ENCODE data around the gene DPF3.

The DPF3 gene

GRCh38 chr14:72745546-72745945 is 148.4 kb downstream of the DPF3 start:
- Mint-ChIP-seq H3K27ac (no peak overlapping the region), H3K36me3 (ENCODE audit: low read depth) (no peaks in the 10 kb centered on the region)
- intact Hi-C loops (cut with micrococcal nuclease) = no loop called here

GRCh38 chr14:72744416-72745120 is 149.3 kb downstream of the DPF3 start:
- H3K4me3 Mint-ChIP-seq = no peak overlapping the region
- H3K27me3 Mint-ChIP-seq = peaks cover under 1% of the 10 kb centered on the region
- intact Hi-C loops (cut with micrococcal nuclease) = no loop called here
- H3K9me3 Mint-ChIP-seq = peaks cover 7% of the 10 kb centered on the region
- H3K4me1 Mint-ChIP-seq (ENCODE audit: low read depth) = no peaks in the 10 kb centered on the region
- H3K27ac Mint-ChIP-seq = no peak overlapping the region
- H3K36me3 Mint-ChIP-seq (ENCODE audit: low read depth) = no peaks in the 10 kb centered on the region

More at GRCh38 chr14:72745546-72745945, 148.4 kb downstream of the DPF3 start:
- H3K4me3 Mint-ChIP-seq = no peak overlapping the region
- H3K27me3 Mint-ChIP-seq = peaks cover 1% of the 10 kb centered on the region
- H3K4me1 Mint-ChIP-seq (ENCODE audit: low read depth) = no peaks in the 10 kb centered on the region
- peaks cover 7% of the 10 kb centered on the region for H3K9me3 Mint-ChIP-seq

GRCh38 chr14:72743626-72744025 is 150.3 kb downstream of the DPF3 start:
- H3K4me1 Mint-ChIP-seq (ENCODE audit: low read depth) = no peaks in the 10 kb centered on the region
- H3K36me3 Mint-ChIP-seq (ENCODE audit: low read depth) = no peaks in the 10 kb centered on the region
- H3K9me3 Mint-ChIP-seq = peaks cover 7% of the 10 kb centered on the region
- H3K4me3 Mint-ChIP-seq = no peak overlapping the region
- intact Hi-C loops (cut with micrococcal nuclease) = no loop called here
- H3K27me3 Mint-ChIP-seq = no peaks in the 10 kb centered on the region
- H3K27ac Mint-ChIP-seq = no peak overlapping the region

- Mint-ChIP-seq H3K9me3 (no peaks in the 10 kb centered on the region), H3K36me3 (ENCODE audit: low read depth) (no peaks in the 10 kb centered on the region), H3K27me3 (no peaks in the 10 kb centered on the region), H3K4me3 (no peak overlapping the region), H3K4me1 (ENCODE audit: low read depth) (no peaks in the 10 kb centered on the region), H3K27ac (no peak overlapping the region)
- intact Hi-C loops (cut with micrococcal nuclease) = no loop called here
Observed at GRCh38 chr14:72742838-72743195, 151.1 kb downstream of the DPF3 start.

GRCh38 chr14:72742118-72742837 is 151.6 kb downstream of the DPF3 start:
- Mint-ChIP-seq H3K36me3 (ENCODE audit: low read depth) (no peaks in the 10 kb centered on the region), H3K9me3 (no peaks in the 10 kb centered on the region), H3K27me3 (no peaks in the 10 kb centered on the region), H3K27ac (no peak overlapping the region), H3K4me3 (no peak overlapping the region), H3K4me1 (ENCODE audit: low read depth) (no peaks in the 10 kb centered on the region)
- intact Hi-C loops (cut with micrococcal nuclease) = no loop called here

DNA sequence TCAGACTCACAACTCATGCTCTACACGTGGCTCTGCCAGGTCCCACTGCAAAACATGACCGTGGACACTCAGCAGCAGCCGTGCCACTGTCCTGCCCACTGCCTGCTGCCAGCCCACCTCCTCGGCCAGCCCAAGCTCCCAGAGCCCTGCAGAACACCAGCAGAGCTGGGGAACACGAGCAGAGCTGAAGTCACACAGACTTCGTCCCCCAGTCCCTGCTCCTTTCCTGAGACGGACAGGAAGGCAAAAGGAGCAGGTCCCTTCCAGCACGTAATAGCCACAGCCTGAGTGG is 152.1 kb downstream of the DPF3 start:
- H3K36me3 Mint-ChIP-seq (ENCODE audit: low read depth) = no peaks in the 10 kb centered on the region
- no peaks in the 10 kb centered on the region for H3K9me3 Mint-ChIP-seq
- no peak overlapping the region for H3K4me3 Mint-ChIP-seq
- intact Hi-C loops (cut with micrococcal nuclease) = no loop called here
- H3K27me3 Mint-ChIP-seq = peaks cover 3% of the 10 kb centered on the region
- H3K27ac Mint-ChIP-seq = no peak overlapping the region
- no peaks in the 10 kb centered on the region for H3K4me1 Mint-ChIP-seq (ENCODE audit: low read depth)

DNA sequence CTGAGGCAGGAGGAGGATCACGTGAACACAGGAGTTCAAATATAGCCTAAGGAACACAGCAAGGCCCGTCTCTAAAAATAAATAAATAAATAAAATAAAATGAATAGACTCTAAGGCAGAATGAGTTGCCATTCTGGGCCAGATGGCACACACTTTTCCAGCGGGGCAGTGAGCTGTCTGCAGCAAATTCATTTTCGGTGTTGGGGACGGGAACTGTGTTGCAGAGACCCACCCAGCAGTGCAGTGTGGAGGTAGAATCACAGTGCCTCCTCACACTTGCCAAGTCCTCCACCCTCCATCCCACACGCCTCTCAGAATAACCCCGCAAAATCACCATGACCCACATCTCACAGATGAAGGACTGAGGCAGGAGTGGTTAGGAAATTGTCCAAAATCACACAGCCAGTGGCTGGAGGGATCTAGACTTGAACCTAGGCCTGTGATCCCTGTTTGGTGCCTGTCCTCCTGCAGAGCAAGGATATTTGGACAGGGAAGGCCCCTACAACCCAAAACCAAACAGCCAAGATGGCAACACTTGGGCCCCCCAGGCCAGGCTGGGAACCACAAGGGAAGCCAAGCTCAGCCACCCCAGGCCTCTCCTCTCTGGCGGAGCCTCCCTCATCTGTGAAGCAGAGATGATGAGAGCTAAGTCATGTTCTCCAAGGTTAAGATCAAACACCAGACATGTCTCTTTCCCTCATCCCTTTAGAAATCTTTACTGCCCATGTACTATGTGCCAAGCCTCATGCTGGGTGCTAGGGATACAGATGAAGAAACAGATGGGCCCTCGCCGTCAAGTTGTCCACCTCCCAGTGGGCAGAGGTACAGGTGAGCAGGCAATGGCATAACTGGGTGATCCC is 152.7 kb downstream of the DPF3 start:
- Mint-ChIP-seq H3K36me3 (ENCODE audit: low read depth) (no peaks in the 10 kb centered on the region), H3K4me1 (ENCODE audit: low read depth) (no peaks in the 10 kb centered on the region), H3K27ac (no peak overlapping the region), H3K4me3 (no peak overlapping the region), H3K27me3 (peaks cover 3% of the 10 kb centered on the region), H3K9me3 (no peaks in the 10 kb centered on the region)
- intact Hi-C loops (cut with micrococcal nuclease) = no loop called here

DNA sequence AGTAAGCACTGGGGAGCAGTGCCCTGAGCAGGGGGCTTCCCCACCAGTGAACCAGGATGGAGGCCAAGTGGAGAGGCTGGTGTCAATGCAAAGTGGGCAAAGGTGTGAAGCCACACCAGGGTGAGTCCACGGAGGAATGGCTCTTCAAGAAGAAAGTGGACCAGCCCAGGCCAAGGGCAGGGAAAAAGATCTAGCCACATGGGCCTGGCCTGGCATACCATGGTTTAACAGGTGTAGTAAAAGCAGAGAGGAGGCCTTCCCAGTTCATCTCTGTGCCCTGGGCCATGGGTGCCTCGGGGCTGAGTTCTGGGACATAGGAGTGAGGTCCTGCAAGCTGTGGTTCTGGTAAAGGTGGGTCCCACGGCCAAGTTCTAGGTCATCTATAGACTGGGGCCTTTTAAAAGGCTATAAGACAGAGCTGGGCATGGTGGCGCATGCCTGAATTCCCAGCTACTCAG is 153.4 kb downstream of the DPF3 start:
- intact Hi-C loops (cut with micrococcal nuclease) = no loop called here
- Mint-ChIP-seq H3K4me3 (no peak overlapping the region), H3K4me1 (ENCODE audit: low read depth) (no peaks in the 10 kb centered on the region), H3K27ac (no peak overlapping the region), H3K36me3 (ENCODE audit: low read depth) (no peaks in the 10 kb centered on the region), H3K9me3 (no peaks in the 10 kb centered on the region), H3K27me3 (peaks cover 3% of the 10 kb centered on the region)

GRCh38 chr14:72739446-72740405 is 154.2 kb downstream of the DPF3 start:
- Mint-ChIP-seq H3K4me3 (no peak overlapping the region), H3K9me3 (no peaks in the 10 kb centered on the region), H3K36me3 (ENCODE audit: low read depth) (no peaks in the 10 kb centered on the region), H3K27ac (no peak overlapping the region), H3K27me3 (peaks cover 6% of the 10 kb centered on the region), H3K4me1 (ENCODE audit: low read depth) (no peaks in the 10 kb centered on the region)
- intact Hi-C loops (cut with micrococcal nuclease) = no loop called here

- H3K4me3 Mint-ChIP-seq = no peak overlapping the region
- H3K4me1 Mint-ChIP-seq (ENCODE audit: low read depth) = no peaks in the 10 kb centered on the region
- no peak overlapping the region for H3K27ac Mint-ChIP-seq
- H3K27me3 Mint-ChIP-seq = peaks cover 9% of the 10 kb centered on the region
- intact Hi-C loops (cut with micrococcal nuclease) = no loop called here
- no peaks in the 10 kb centered on the region for H3K36me3 Mint-ChIP-seq (ENCODE audit: low read depth)
- H3K9me3 Mint-ChIP-seq = no peaks in the 10 kb centered on the region
Observed at GRCh38 chr14:72738161-72738611, 155.7 kb downstream of the DPF3 start.

GRCh38 chr14:72737560-72737943 is 156.3 kb downstream of the DPF3 start:
- no peak overlapping the region for H3K27ac Mint-ChIP-seq
- H3K4me3 Mint-ChIP-seq = no peak overlapping the region
- intact Hi-C loops (cut with micrococcal nuclease) = no loop called here
- no peaks in the 10 kb centered on the region for H3K9me3 Mint-ChIP-seq
- peaks cover 13% of the 10 kb centered on the region for H3K27me3 Mint-ChIP-seq
- no peaks in the 10 kb centered on the region for H3K36me3 Mint-ChIP-seq (ENCODE audit: low read depth)
- no peaks in the 10 kb centered on the region for H3K4me1 Mint-ChIP-seq (ENCODE audit: low read depth)

DNA sequence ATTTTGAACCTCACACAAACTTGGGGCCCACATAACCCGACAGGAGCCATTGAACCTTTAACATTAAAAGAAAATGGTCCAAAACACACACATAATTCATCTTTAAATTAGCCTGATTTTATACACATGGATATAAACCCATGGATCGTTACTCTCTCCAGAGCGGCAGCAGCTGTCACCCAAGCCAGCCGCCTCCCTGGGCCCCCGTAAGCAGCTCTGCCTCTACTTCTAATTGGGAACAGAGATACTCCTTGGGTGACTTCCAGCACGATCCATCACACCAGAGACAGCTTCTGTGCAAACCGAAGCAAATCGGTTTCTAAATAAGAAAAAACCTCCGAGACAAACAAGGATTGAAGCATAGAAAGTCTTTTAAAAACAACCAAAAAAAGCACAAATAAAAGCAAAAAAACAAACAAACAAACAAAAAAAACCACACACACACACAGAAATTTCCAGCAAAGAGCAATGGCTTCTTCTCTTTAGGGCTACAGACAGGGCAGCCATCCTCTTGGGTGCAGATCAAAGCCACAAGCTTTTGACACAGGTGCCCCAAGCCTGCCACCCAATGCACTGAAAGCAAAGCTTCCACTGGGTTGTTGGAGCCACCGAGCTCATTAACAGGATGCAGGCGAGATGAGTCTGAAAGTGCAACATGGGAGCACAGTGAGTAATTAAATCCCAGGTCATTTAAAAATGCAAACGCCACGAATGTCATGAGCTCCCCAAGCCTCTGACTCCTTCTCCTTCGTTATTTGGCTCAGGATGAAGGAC is 156.9 kb downstream of the DPF3 start:
- Mint-ChIP-seq H3K27me3 (peaks cover 14% of the 10 kb centered on the region), H3K9me3 (no peaks in the 10 kb centered on the region), H3K36me3 (ENCODE audit: low read depth) (no peaks in the 10 kb centered on the region), H3K4me3 (no peak overlapping the region), H3K4me1 (ENCODE audit: low read depth) (no peaks in the 10 kb centered on the region), H3K27ac (no peak overlapping the region)
- intact Hi-C loops (cut with micrococcal nuclease) = no loop called here

DNA sequence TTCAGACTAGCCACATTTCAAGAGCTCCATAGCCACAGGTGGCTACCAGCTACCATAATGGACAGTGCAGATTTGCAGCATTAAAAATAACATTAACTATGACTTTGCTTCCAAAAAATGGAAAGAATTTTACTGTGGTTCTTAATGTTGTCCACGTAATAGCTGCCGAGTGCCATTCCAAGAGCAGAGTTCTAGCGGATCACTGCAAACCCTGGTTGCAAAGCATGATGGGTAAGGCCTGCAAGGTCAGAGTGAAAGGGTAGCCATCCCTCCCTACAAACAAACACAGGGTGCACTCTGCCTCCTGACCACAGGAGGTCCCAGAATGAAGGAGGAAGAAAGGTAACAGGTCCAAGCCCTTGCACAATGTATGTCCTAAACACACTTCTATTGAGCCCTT is 157.6 kb downstream of the DPF3 start:
- Mint-ChIP-seq H3K36me3 (ENCODE audit: low read depth) (no peaks in the 10 kb centered on the region), H3K27ac (no peak overlapping the region), H3K4me3 (no peak overlapping the region), H3K27me3 (peaks cover 16% of the 10 kb centered on the region), H3K9me3 (no peaks in the 10 kb centered on the region), H3K4me1 (ENCODE audit: low read depth) (no peaks in the 10 kb centered on the region)
- intact Hi-C loops (cut with micrococcal nuclease) = no loop called here

All from dendritic cell treated with granulocyte-macrophage colony-stimulating factor and Interleukin-4, amounts not matched to agents 40 ng/mL and 50 ng/mL, for 4 days (primary cell).